ENCODE results near the gene TRAK2. TPM values are rescaled to one million over a fixed set of nuclear protein-coding genes. Genes with fewer than 3 reads are reported as not detected.

TRAK2 gene
- total and polyA plus RNA-seq, 9 of the 15 experiments (the other 6 are each of a cell fraction or from before 2014, with no cell fraction given), result 3.4 to 10.4 (median 7.3) TPM

- TF ChIP-seq, protein P1, sequence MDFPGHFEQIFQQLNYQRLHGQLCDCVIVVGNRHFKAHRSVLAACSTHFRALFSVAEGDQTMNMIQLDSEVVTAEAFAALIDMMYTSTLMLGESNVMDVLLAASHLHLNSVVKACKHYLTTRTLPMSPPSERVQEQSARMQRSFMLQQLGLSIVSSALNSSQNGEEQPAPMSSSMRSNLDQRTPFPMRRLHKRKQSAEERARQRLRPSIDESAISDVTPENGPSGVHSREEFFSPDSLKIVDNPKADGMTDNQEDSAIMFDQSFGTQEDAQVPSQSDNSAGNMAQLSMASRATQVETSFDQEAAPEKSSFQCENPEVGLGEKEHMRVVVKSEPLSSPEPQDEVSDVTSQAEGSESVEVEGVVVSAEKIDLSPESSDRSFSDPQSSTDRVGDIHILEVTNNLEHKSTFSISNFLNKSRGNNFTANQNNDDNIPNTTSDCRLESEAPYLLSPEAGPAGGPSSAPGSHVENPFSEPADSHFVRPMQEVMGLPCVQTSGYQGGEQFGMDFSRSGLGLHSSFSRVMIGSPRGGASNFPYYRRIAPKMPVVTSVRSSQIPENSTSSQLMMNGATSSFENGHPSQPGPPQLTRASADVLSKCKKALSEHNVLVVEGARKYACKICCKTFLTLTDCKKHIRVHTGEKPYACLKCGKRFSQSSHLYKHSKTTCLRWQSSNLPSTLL (IDR thresholded peaks at IDR 0.05), result no peak
- no peak for TF ChIP-seq NFIX (CRISPR knock-in tag; IDR thresholded peaks at IDR 0.05; ENCODE audit: low read depth)
- TF ChIP-seq MAFG (tag; conservative IDR thresholded peaks at IDR 0.05), result no peak
- no peak for TF ChIP-seq U2AF1 (optimal IDR thresholded peaks at IDR 0.05; ENCODE audit: low read depth, low read length)
- no peak for TF ChIP-seq NELFE (IDR thresholded peaks at IDR 0.05; ENCODE audit: insufficient read depth, insufficient read length)
- no peak for TF ChIP-seq SUPT5H (IDR thresholded peaks at IDR 0.05)
- no peak for TF ChIP-seq MTA3 (IDR thresholded peaks at IDR 0.05; ENCODE audit: borderline replicate concordance)
- TF ChIP-seq CBX5 (IDR thresholded peaks at IDR 0.05; ENCODE audit: borderline replicate concordance, low read depth), result no peak
- peak; percentile 19; the same call in 1 of the 2 replicates for TF ChIP-seq POLR2H (tag; IDR thresholded peaks at IDR 0.05; ENCODE audit: low read depth)
- TF ChIP-seq THRAP3 (IDR thresholded peaks at IDR 0.05; ENCODE audit: borderline replicate concordance), result no peak
- TF ChIP-seq DMBX1 (CRISPR knock-in tag; IDR thresholded peaks at IDR 0.05; ENCODE audit: borderline replicate concordance), result peak; percentile 17; the same call in 1 of the 2 replicates
- no peak for TF ChIP-seq ETS2 (tag; IDR thresholded peaks at IDR 0.05; ENCODE audit: borderline replicate concordance, poor library complexity, severe bottlenecking)
- no peak for TF ChIP-seq TEAD1 (CRISPR knock-in tag; IDR thresholded peaks at IDR 0.05)
- TF ChIP-seq PTBP1 (IDR thresholded peaks at IDR 0.05; ENCODE audit: low read depth, low read length), result no peak
- TF ChIP-seq PURB (CRISPR knock-in tag; IDR thresholded peaks at IDR 0.05; ENCODE audit: low read depth), result no peak
- no peak for TF ChIP-seq MCM2 (IDR thresholded peaks at IDR 0.05; ENCODE audit: low read depth)
- no peak for TF ChIP-seq TRIM25 (IDR thresholded peaks at IDR 0.05; ENCODE audit: borderline replicate concordance)
- no peak for TF ChIP-seq BMI1 (IDR thresholded peaks at IDR 0.05; ENCODE audit: low read length)
- TF ChIP-seq NRF1 (conservative IDR thresholded peaks at IDR 0.05 in 1 of 2, IDR thresholded peaks at IDR 0.05 in 1 of 2), result no peak
- no peak for TF ChIP-seq COPS2 (conservative IDR thresholded peaks at IDR 0.05)
- no peak for TF ChIP-seq ZNF609 (CRISPR knock-in tag; IDR thresholded peaks at IDR 0.05; ENCODE audit: borderline replicate concordance)
- TF ChIP-seq FUS (optimal IDR thresholded peaks at IDR 0.05; ENCODE audit: low read depth, low read length), result no peak
Measured at GRCh38 chr2:201404699-201405280, 46.5 kb downstream of the TRAK2 start (continued).

Data from K562 (cell line).